Ishikawa (cell line): ENCODE results near the gene PLAGL2.

Experiments used
- CEBPB ChIP-seq: IDR thresholded peaks from 2 replicates; pipeline ENCODE4 v1.6.1; 2012
- CREB1 ChIP-seq: IDR thresholded peaks from 2 replicates; pipeline ENCODE4 v1.6.1; 2012; ENCODE audit warnings: low read depth
- EGR1 ChIP-seq: IDR thresholded peaks from 2 replicates; pipeline ENCODE4 v1.6.1; 2012
- EP300 ChIP-seq: IDR thresholded peaks from 2 replicates; pipeline ENCODE4 v1.6.1; 2012; ENCODE audit warnings: borderline replicate concordance
- FOXM1 ChIP-seq: IDR thresholded peaks from 2 replicates; pipeline ENCODE4 v1.6.1; 2012; ENCODE audit warnings: low read depth, borderline replicate concordance
- MAX ChIP-seq: IDR thresholded peaks from 2 replicates; pipeline ENCODE4 v1.6.1; 2012
- NFIC ChIP-seq: IDR thresholded peaks from 2 replicates; pipeline ENCODE4 v1.6.1; 2012
- RAD21 ChIP-seq: IDR thresholded peaks from 2 replicates; pipeline ENCODE4 v1.6.1; 2012; ENCODE audit warnings: low read depth
- REST ChIP-seq: IDR thresholded peaks from 2 replicates; pipeline ENCODE4 v1.6.1; 2012; ENCODE audit warnings: low read depth, mild to moderate bottlenecking
- TAF1 ChIP-seq: IDR thresholded peaks from 2 replicates; pipeline ENCODE4 v1.6.1; 2012; ENCODE audit warnings: low read depth, mild to moderate bottlenecking
- TCF12 ChIP-seq: IDR thresholded peaks from 2 replicates; pipeline ENCODE4 v1.6.1; 2012; ENCODE audit warnings: low read depth
- TEAD4 ChIP-seq: IDR thresholded peaks from 2 replicates; pipeline ENCODE4 v1.6.1; 2012
- USF1 ChIP-seq: IDR thresholded peaks from 2 replicates; pipeline ENCODE4 v1.6.1; 2012
- YY1 ChIP-seq: IDR thresholded peaks from 2 replicates; pipeline ENCODE4 v1.6.1; 2012; ENCODE audit warnings: low read depth
- ZBTB7A ChIP-seq: IDR thresholded peaks from 2 replicates; pipeline ENCODE4 v1.6.1; 2012; ENCODE audit warnings: low read depth

The PLAGL2 gene

GRCh38 chr20:32207626-32208498 lies at the start of gene PLAGL2, which contains the start of gene POFUT1:
PLAGL2 (minus strand) TSS chr20:32207743; CDS start chr20:32202178, 5,565 bp downstream.
POFUT1 (plus strand) TSS chr20:32207880; CDS start chr20:32207942, 62 bp downstream.
- TF ChIP-seq TAF1 (peak; percentile 93), TCF12 (0 out of 2 replicates have a peak, but pooled peaks have one; percentile 42), MAX (peak; percentile 74), FOXM1 (no peak), TEAD4 (peak; percentile 13; the same call in 1 of the 2 replicates), EP300 (peak; percentile 36; the same call in 1 of the 2 replicates), USF1 (no peak), CEBPB (no peak), EGR1 (0 out of 2 replicates have a peak, but pooled peaks have one; percentile 68), YY1 (peak; percentile 84)

- no peak for TF ChIP-seq TEAD4
- no peak for TF ChIP-seq YY1
- TF ChIP-seq FOXM1, result no peak
- TF ChIP-seq MAX, result no peak
- TF ChIP-seq EP300, result no peak
- no peak for TF ChIP-seq USF1
Observed at GRCh38 chr20:32252189-32252588, 44.6 kb upstream of the PLAGL2 start.

GRCh38 chr20:32251470-32251869 lies 43.9 kb upstream of the PLAGL2 start:
- no peak for TF ChIP-seq TAF1
- TF ChIP-seq TCF12, result no peak
- TF ChIP-seq REST, result no peak
- no peak for TF ChIP-seq CEBPB
- TF ChIP-seq USF1, result no peak
- no peak for TF ChIP-seq EGR1

- no peak for TF ChIP-seq USF1
- no peak for TF ChIP-seq TAF1
- TF ChIP-seq EGR1, result no peak
- no peak for TF ChIP-seq NFIC
- no peak for TF ChIP-seq RAD21
- no peak for TF ChIP-seq TCF12
- no peak for TF ChIP-seq REST
- TF ChIP-seq EP300, result no peak
- TF ChIP-seq FOXM1, result no peak
- TF ChIP-seq YY1, result no peak
- TF ChIP-seq MAX, result no peak
- no peak for TF ChIP-seq CREB1
- TF ChIP-seq CEBPB, result no peak
- TF ChIP-seq ZBTB7A, result no peak
- TF ChIP-seq TEAD4, result no peak
Observed at GRCh38 chr20:32249030-32249738, 41.6 kb upstream of the PLAGL2 start.
